Measurements from ENCODE around the gene DAGLB.

The DAGLB gene

GRCh38 chr7:6438427-6438826 is 9.3 kb downstream of the DAGLB start:
- peak in 1 of 2 donors; percentile 26 for DNase-seq (ENCODE audit: low read depth in 2 of 2)
- H3K4me3 ChIP-seq (replicated peaks in 1 of 2; ENCODE audit: low read depth in 2 of 2, low read length in 2 of 2): no peak overlapping the region
- TF ChIP-seq CTCF (IDR thresholded peaks at IDR 0.05; ENCODE audit: low read depth, low read length): no peak

- no peak overlapping the region for H3K4me3 ChIP-seq (replicated peaks in 1 of 2; ENCODE audit: low read depth in 2 of 2, low read length in 2 of 2)
- TF ChIP-seq CTCF (IDR thresholded peaks at IDR 0.05; ENCODE audit: low read depth, low read length): no peak
- no peak for DNase-seq (ENCODE audit: low read depth in 2 of 2)
Measured at GRCh38 chr7:6437251-6437650, 10.5 kb downstream of the DAGLB start.

- DNase-seq (ENCODE audit: low read depth in 2 of 2): no peak
- no peak for TF ChIP-seq CTCF (IDR thresholded peaks at IDR 0.05; ENCODE audit: low read depth, low read length)
- H3K4me3 ChIP-seq (replicated peaks in 1 of 2; ENCODE audit: low read depth in 2 of 2, low read length in 2 of 2): no peak overlapping the region
Measured at GRCh38 chr7:6436385-6436685, 11.4 kb downstream of the DAGLB start.

GRCh38 chr7:6435486-6436384 is 12.0 kb downstream of the DAGLB start:
- peak; percentile 87 to 88 for DNase-seq (ENCODE audit: low read depth in 2 of 2)
- no peak overlapping the region for H3K4me3 ChIP-seq (replicated peaks in 1 of 2; ENCODE audit: low read depth in 2 of 2, low read length in 2 of 2)

GRCh38 chr7:6433784-6434615 is 13.8 kb downstream of the DAGLB start:
- DNase-seq (ENCODE audit: low read depth in 2 of 2): no peak
- no peak for TF ChIP-seq CTCF (IDR thresholded peaks at IDR 0.05; ENCODE audit: low read depth, low read length)

More at GRCh38 chr7:6435486-6436384, 12.0 kb downstream of the DAGLB start:
- peak; percentile 94 for TF ChIP-seq CTCF (IDR thresholded peaks at IDR 0.05; ENCODE audit: low read depth, low read length)

GRCh38 chr7:6432781-6433180 is 15.0 kb downstream of the DAGLB start:
- DNase-seq (ENCODE audit: low read depth in 2 of 2): no peak
- no peak for TF ChIP-seq CTCF (IDR thresholded peaks at IDR 0.05; ENCODE audit: low read depth, low read length)
- no peak overlapping the region for H3K4me3 ChIP-seq (replicated peaks in 1 of 2; ENCODE audit: low read depth in 2 of 2, low read length in 2 of 2)

More at GRCh38 chr7:6433784-6434615, 13.8 kb downstream of the DAGLB start:
- no peak overlapping the region for H3K4me3 ChIP-seq (replicated peaks in 1 of 2; ENCODE audit: low read depth in 2 of 2, low read length in 2 of 2)

All from cardiac fibroblast (primary cell).